HuH-7.5 (cell line): ENCODE results near the gene CCNT1.
A peak's percentile ranks its signal among the peaks of the same experiment; 100 is the strongest.
"Not testable (repeated sequence)": the region's sequence is repeated elsewhere in the genome, so short reads cannot be mapped to it uniquely, and the experiment has no call there.

Source experiments
- DNase-seq: peaks from one replicate; pipeline ENCODE4 v3.0.0; 2011; ENCODE audit warnings: low spot score

Gene CCNT1

GRCh38 chr12:48716493-48717251 lies at the start of gene CCNT1:
Gene CCNT1 (minus strand): TSS chr12:48716707. CDS start chr12:48716675, 32 bp downstream.
- peak; percentile 99 for DNase-seq

- no peak for DNase-seq
Observed at GRCh38 chr12:48765753-48766162, 49.3 kb upstream of the CCNT1 start.

GRCh38 chr12:48764521-48764920 lies 48.0 kb upstream of the CCNT1 start:
- no peak for DNase-seq

- no peak for DNase-seq
Observed at GRCh38 chr12:48758737-48759136, 42.2 kb upstream of the CCNT1 start.

- DNase-seq = no peak
Observed at GRCh38 chr12:48758186-48758585, 41.7 kb upstream of the CCNT1 start.

- no peak for DNase-seq
Observed at GRCh38 chr12:48750769-48751356, 34.4 kb upstream of the CCNT1 start.

- no peak for DNase-seq
Observed at GRCh38 chr12:48750215-48750614, 33.7 kb upstream of the CCNT1 start.

- DNase-seq = no peak
Observed at GRCh38 chr12:48744251-48745008, 27.9 kb upstream of the CCNT1 start.

- no peak for DNase-seq
Observed at GRCh38 chr12:48739618-48740269, 23.2 kb upstream of the CCNT1 start.

- DNase-seq = no peak
Observed at GRCh38 chr12:48736456-48736855, 19.9 kb upstream of the CCNT1 start.

- no peak for DNase-seq
Observed at GRCh38 chr12:48728807-48729206, 12.3 kb upstream of the CCNT1 start.

- DNase-seq = not testable (repeated sequence)
Observed at GRCh38 chr12:48720737-48721136, 4.2 kb upstream of the CCNT1 start.

GRCh38 chr12:48720171-48720570 lies 3.7 kb upstream of the CCNT1 start:
- DNase-seq = not testable (repeated sequence)

- not testable (repeated sequence) for DNase-seq
Observed at GRCh38 chr12:48719002-48719401, 2.5 kb upstream of the CCNT1 start.

- no peak for DNase-seq
Observed at GRCh38 chr12:48717252-48717695, 767 bp upstream of the CCNT1 start.

- peak; percentile 25 for DNase-seq
Observed at GRCh38 chr12:48716168-48716492, 377 bp downstream of the CCNT1 start.

GRCh38 chr12:48712209-48712608 lies 4.3 kb downstream of the CCNT1 start:
- no peak for DNase-seq

GRCh38 chr12:48698822-48699221 lies 17.7 kb downstream of the CCNT1 start:
- not testable (repeated sequence) for DNase-seq

- DNase-seq = no peak
Observed at GRCh38 chr12:48696626-48697025, 19.9 kb downstream of the CCNT1 start.

- no peak for DNase-seq
Observed at GRCh38 chr12:48695859-48696258, 20.6 kb downstream of the CCNT1 start.

- DNase-seq = no peak
Observed at GRCh38 chr12:48694038-48694437, 22.5 kb downstream of the CCNT1 start.

- no peak for DNase-seq
Observed at GRCh38 chr12:48693572-48693971, 22.9 kb downstream of the CCNT1 start.
